Omental fat pad (tissue), 4 donors: Measurements from ENCODE around the gene GPX7. TPM values are rescaled to one million over a fixed set of nuclear protein-coding genes. Genes with fewer than 3 reads are reported as not detected.

Experiments
- ATAC-seq: fragments of 150-250 bp; one replicate; pipeline ENCODE4 v1.9.1; 2016; ENCODE audit warnings: mild to moderate bottlenecking, moderate library complexity; ENCODE audit not compliant: low FRiP score
- DNase-seq: peaks from one replicate; pipeline ENCODE4 v3.0.0-alpha.2; 2019; ENCODE audit warnings: low spot score
- CTCF ChIP-seq, 3 donors: fragments of 450-650 bp; IDR thresholded peaks; one replicate each; pipeline ENCODE4 v1.5.1; 2016 to 2017; ENCODE audit warnings: antibody characterized with exemption in 3 of 3, mild to moderate bottlenecking in 3 of 3, moderate library complexity in 2 of 3
- total RNA-seq, 4 donors: library from RNA; depleted of rRNA; stranded (reverse); fragments of >200 nt; gene quantifications; one replicate each; pipeline ENCODE4 v1.1.0, GENCODE V29; 2016

Gene GPX7
- total RNA-seq, 4 donors from 2014 or later, result 8.6 to 23.0 (median 16.3) TPM

- no peak for TF ChIP-seq CTCF (IDR thresholded peaks at IDR 0.05)
- ATAC-seq (no peak), DNase-seq (no peak)
These were observed 31.9 kb downstream of the GPX7 start for GRCh38 chr1:52634111-52634510.

GRCh38 chr1:52635321-52636089, 33.3 kb downstream of the GPX7 start:
- DNase-seq (no peak), ATAC-seq (no peak)
- no peak for TF ChIP-seq CTCF (IDR thresholded peaks at IDR 0.05)

- TF ChIP-seq CTCF (IDR thresholded peaks at IDR 0.05), result no peak
- ATAC-seq (no peak), DNase-seq (no peak)
These were observed 34.8 kb downstream of the GPX7 start for GRCh38 chr1:52636721-52637695.

- no peak for DNase-seq
- ATAC-seq, result no peak
- TF ChIP-seq CTCF (IDR thresholded peaks at IDR 0.05), result no peak
These were observed 35.8 kb downstream of the GPX7 start for GRCh38 chr1:52637946-52638345.

GRCh38 chr1:52640697-52641096, 38.5 kb downstream of the GPX7 start:
- ATAC-seq, result no peak
- TF ChIP-seq CTCF (IDR thresholded peaks at IDR 0.05), result no peak
- no peak for DNase-seq

GRCh38 chr1:52641307-52641706, 39.1 kb downstream of the GPX7 start:
- TF ChIP-seq CTCF (IDR thresholded peaks at IDR 0.05), result no peak
- DNase-seq, result no peak

More at GRCh38 chr1:52641307-52641706, 39.1 kb downstream of the GPX7 start:
- ATAC-seq, result no peak
